22Rv1 (cell line): ENCODE results near the gene VIL1.
A peak's percentile ranks its signal among the peaks of the same experiment; 100 is the strongest.

Experiments used
- H3K27ac ChIP-seq: fragments of 450-650 bp; 2 replicates; pipeline ENCODE4 v1.5.1; 2017
- CTCF ChIP-seq: fragments of 450-650 bp; IDR thresholded peaks from 2 replicates; pipeline ENCODE4 v1.5.1; 2017; ENCODE audit warnings: mild to moderate bottlenecking
- ZFX ChIP-seq: fragments of 450-650 bp; IDR thresholded peaks from 2 replicates; pipeline ENCODE4 v1.6.1; 2017; ENCODE audit warnings: antibody characterized with exemption, borderline replicate concordance

The VIL1 gene

GRCh38 chr2:218425531-218425930, 6.6 kb downstream of the VIL1 start:
- no peak for TF ChIP-seq CTCF
- no peak for TF ChIP-seq ZFX
- H3K27ac ChIP-seq, result no peak overlapping the region

- no peak for TF ChIP-seq ZFX
- TF ChIP-seq CTCF, result no peak
- peak overlapping the region; percentile 7; the same call in 1 of the 2 replicates for H3K27ac ChIP-seq
Measured at GRCh38 chr2:218427741-218428140, 8.8 kb downstream of the VIL1 start.

GRCh38 chr2:218428846-218429558, 10.1 kb downstream of the VIL1 start:
- no peak for TF ChIP-seq CTCF
- no peak for TF ChIP-seq ZFX
- no peak overlapping the region for H3K27ac ChIP-seq

DNA sequence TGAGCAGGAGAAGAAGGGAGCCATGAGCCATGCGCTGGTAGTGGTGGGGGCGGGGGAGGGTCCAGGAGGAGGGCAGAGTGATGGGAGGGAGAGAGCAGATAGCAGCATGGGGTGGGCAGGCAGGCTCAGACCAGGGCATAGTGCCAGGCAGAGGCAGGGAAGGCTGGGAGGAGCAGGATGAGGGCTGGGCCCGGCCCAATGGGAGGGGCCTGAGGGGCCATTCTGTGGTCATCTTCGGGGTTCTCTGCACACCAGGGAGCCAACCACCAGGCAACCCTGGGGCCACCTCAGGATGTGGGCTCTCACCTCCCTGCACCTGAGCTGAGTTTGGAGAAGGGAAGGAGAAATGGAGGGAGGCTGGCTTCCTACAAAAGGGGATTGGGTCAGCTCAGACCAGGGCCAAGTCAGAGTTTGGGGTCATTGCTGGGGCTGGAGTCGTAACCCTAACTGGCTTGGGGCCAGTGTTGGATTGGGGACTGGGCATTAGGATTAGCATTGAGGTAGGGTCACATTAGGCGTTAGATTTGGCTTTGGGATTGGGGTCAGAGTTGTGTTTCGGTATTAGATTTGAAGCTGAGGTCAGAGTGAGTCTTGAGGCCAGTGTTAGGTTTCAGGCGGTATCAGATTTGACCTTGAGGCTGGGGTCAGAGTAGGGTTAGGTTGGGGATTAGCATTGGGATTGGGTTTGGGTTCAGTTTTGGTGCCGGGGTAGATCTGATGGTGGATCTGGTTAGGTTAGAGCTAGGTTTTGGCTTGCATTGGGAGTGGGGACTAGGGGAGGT, 11.2 kb downstream of the VIL1 start:
- no peak overlapping the region for H3K27ac ChIP-seq

GRCh38 chr2:218430721-218431120, 11.8 kb downstream of the VIL1 start:
- no peak overlapping the region for H3K27ac ChIP-seq
- TF ChIP-seq CTCF, result no peak
- TF ChIP-seq ZFX, result no peak

More for the DNA sequence above, 11.2 kb downstream of the VIL1 start:
- TF ChIP-seq ZFX (no peak), CTCF (no peak)

GRCh38 chr2:218431878-218432277, 13.0 kb downstream of the VIL1 start:
- TF ChIP-seq CTCF (no peak), ZFX (no peak)
- H3K27ac ChIP-seq, result no peak overlapping the region
